H9 (cell line): Measurements from ENCODE around the gene SLC2A5. TPM values are rescaled to one million over a fixed set of nuclear protein-coding genes. Genes with fewer than 3 reads are reported as not detected.
A peak's percentile ranks its signal among the peaks of the same experiment; 100 is the strongest.

Source experiments
- DNase-seq: peaks from one replicate; pipeline ENCODE4 v3.0.0-alpha.2; 2017
- H2AFZ ChIP-seq: one replicate; pipeline ENCODE4 v1.6.1; 2013; ENCODE audit warnings: mild to moderate bottlenecking, low read length, control low read depth, moderate library complexity
- H2AK5ac ChIP-seq: 2 replicates; pipeline ENCODE4 v1.6.1; 2013; ENCODE audit warnings: low read length, control low read depth, mixed read lengths; ENCODE audit not compliant: insufficient read length
- H2BK120ac ChIP-seq: one replicate; pipeline ENCODE4 v1.6.1; 2013; ENCODE audit warnings: low read depth, mild to moderate bottlenecking, low read length, control low read depth, inconsistent platforms; ENCODE audit not compliant: poor library complexity, severe bottlenecking
- H2BK12ac ChIP-seq: 2 replicates; pipeline ENCODE4 v1.6.1; 2013; ENCODE audit warnings: low read length, control low read depth, mixed read lengths, low read depth; ENCODE audit not compliant: insufficient read length
- H2BK15ac ChIP-seq: 2 replicates; pipeline ENCODE4 v1.6.1; 2013; ENCODE audit warnings: low read depth, low read length, control low read depth
- H2BK20ac ChIP-seq: one replicate; pipeline ENCODE4 v1.6.1; 2013; ENCODE audit warnings: low read depth, mild to moderate bottlenecking, low read length, control low read depth, inconsistent platforms; ENCODE audit not compliant: poor library complexity, severe bottlenecking
- H2BK5ac ChIP-seq: 2 replicates; pipeline ENCODE4 v1.6.1; 2013; ENCODE audit warnings: low read length, control low read depth, mixed read lengths; ENCODE audit not compliant: insufficient read length
- H3K14ac ChIP-seq: 2 replicates; pipeline ENCODE4 v1.6.1; 2013; ENCODE audit warnings: low read length, control low read depth; ENCODE audit not compliant: insufficient read depth
- H3K18ac ChIP-seq: 2 replicates; pipeline ENCODE4 v1.6.1; 2013; ENCODE audit warnings: low read depth, mild to moderate bottlenecking, mixed read lengths, low read length, control low read depth; ENCODE audit not compliant: insufficient read length
- H3K23ac ChIP-seq: 2 replicates; pipeline ENCODE4 v1.6.1; 2013; ENCODE audit warnings: low read length, control low read depth, mixed read lengths, low read depth; ENCODE audit not compliant: insufficient read length
- H3K23me2 ChIP-seq: 2 replicates; pipeline ENCODE4 v1.6.1; 2013; ENCODE audit warnings: low read depth, mild to moderate bottlenecking, mixed read lengths, low read length, control low read depth; ENCODE audit not compliant: insufficient read length, poor library complexity, severe bottlenecking
- H3K27ac ChIP-seq: 2 replicates; pipeline ENCODE4 v1.5.1; 2013; ENCODE audit warnings: low read length, control low read depth, mixed read lengths, low read depth; ENCODE audit not compliant: insufficient read length
- H3K27me3 ChIP-seq: 2 replicates; pipeline ENCODE4 v1.6.1; 2013; ENCODE audit warnings: low read length, control low read depth, inconsistent platforms; ENCODE audit not compliant: insufficient read depth
- H3K4ac ChIP-seq: 2 replicates; pipeline ENCODE4 v1.6.1; 2013; ENCODE audit warnings: low read depth, mild to moderate bottlenecking, control low read depth, inconsistent platforms, low read length, moderate library complexity
- H3K4me1 ChIP-seq: 2 replicates; pipeline ENCODE4 v1.6.1; 2013; ENCODE audit warnings: low read length, control low read depth, inconsistent platforms; ENCODE audit not compliant: insufficient read depth
- H3K4me2 ChIP-seq: 2 replicates; pipeline ENCODE4 v1.6.1; 2013; ENCODE audit warnings: low read length, control low read depth, mixed read lengths; ENCODE audit not compliant: insufficient read length, insufficient read depth
- H3K56ac ChIP-seq: 2 replicates; pipeline ENCODE4 v1.6.1; 2013; ENCODE audit warnings: low read depth, mild to moderate bottlenecking, mixed read lengths, low read length, control low read depth; ENCODE audit not compliant: insufficient read length
- H3K79me1 ChIP-seq: 2 replicates; pipeline ENCODE4 v1.6.1; 2013; ENCODE audit warnings: low read depth, mild to moderate bottlenecking, moderate library complexity, low read length, control low read depth, inconsistent platforms; ENCODE audit not compliant: insufficient read depth, poor library complexity, severe bottlenecking
- H3K79me2 ChIP-seq: 2 replicates; pipeline ENCODE4 v1.6.1; 2013; ENCODE audit warnings: low read length, control low read depth, inconsistent platforms; ENCODE audit not compliant: insufficient read depth
- H3K9ac ChIP-seq: 2 replicates; pipeline ENCODE4 v1.6.1; 2013; ENCODE audit warnings: low read length, control low read depth, mixed read lengths; ENCODE audit not compliant: insufficient read length; ENCODE audit errors: extremely low read depth
- H3K9me3 ChIP-seq: one replicate; pipeline ENCODE4 v1.6.1; 2013; ENCODE audit warnings: low read depth, low read length, inconsistent platforms; ENCODE audit not compliant: control insufficient read depth
- H3T11ph ChIP-seq: one replicate; pipeline ENCODE4 v1.6.1; 2013; ENCODE audit warnings: mild to moderate bottlenecking, low read length, control low read depth, inconsistent platforms
- H4K20me1 ChIP-seq: one replicate; pipeline ENCODE4 v1.6.1; 2013; ENCODE audit not compliant: control insufficient read depth, insufficient read length, insufficient read depth
- H4K5ac ChIP-seq: 2 replicates; pipeline ENCODE4 v1.6.1; 2013; ENCODE audit warnings: low read depth, mild to moderate bottlenecking, mixed read lengths, low read length, control low read depth; ENCODE audit not compliant: insufficient read length
- H4K8ac ChIP-seq: replicated peaks from 2 replicates; pipeline ENCODE4 v1.6.1; 2013; ENCODE audit warnings: low read length, control low read depth, mixed read lengths, low read depth; ENCODE audit not compliant: insufficient read length
- H4K91ac ChIP-seq: 2 replicates; pipeline ENCODE4 v1.6.1; 2013; ENCODE audit warnings: low read depth, mild to moderate bottlenecking, moderate library complexity, mixed read lengths, low read length, control low read depth; ENCODE audit not compliant: insufficient read length
- H3K27ac Mint-ChIP-seq, 3 experiments: 2 replicates in 2 of 3; 3 replicates in 1 of 3; pipeline ENCODE4 v1.8.0; 2020 to 2021; ENCODE audit warnings: mixed read lengths in 3 of 3, mild to moderate bottlenecking in 1 of 3, moderate library complexity in 1 of 3
- H3K27me3 Mint-ChIP-seq: 2 replicates; pipeline ENCODE4 v1.8.0; 2021; ENCODE audit warnings: low read depth, mild to moderate bottlenecking, moderate library complexity, mixed read lengths
- H3K36me3 Mint-ChIP-seq, 3 experiments: 2 replicates in 2 of 3; 3 replicates in 1 of 3; pipeline ENCODE4 v1.8.0; 2020 to 2021; ENCODE audit warnings: low read depth in 3 of 3, mixed read lengths in 3 of 3; ENCODE audit not compliant: insufficient read depth in 1 of 3
- H3K4me1 Mint-ChIP-seq, 2 experiments: 2 replicates each; pipeline ENCODE4 v1.8.0; 2020; ENCODE audit warnings: mixed read lengths in 2 of 2
- H3K4me3 Mint-ChIP-seq, 2 experiments: 2 replicates in 1 of 2; 3 replicates in 1 of 2; pipeline ENCODE4 v1.8.0; 2020 to 2021; ENCODE audit warnings: mild to moderate bottlenecking in 2 of 2, mixed read lengths in 2 of 2, moderate library complexity in 1 of 2
- H3K9me3 Mint-ChIP-seq, 2 experiments: 2 replicates in 1 of 2; 3 replicates in 1 of 2; pipeline ENCODE4 v1.8.0; 2020; ENCODE audit warnings: mild to moderate bottlenecking in 2 of 2, mixed read lengths in 2 of 2, moderate library complexity in 1 of 2
- CTCF ChIP-seq: fragments of 200-600 bp; sonication (generic); conservative IDR thresholded peaks from 3 replicates; pipeline ENCODE4 v1.8.0; 2021; ENCODE audit warnings: antibody characterized with exemption, mild to moderate bottlenecking
- WGBS: extraction: QIAGEN DNeasy Blood & Tissue Kit; methylation state at CpG from one replicate; pipeline ENCODE4 v1.1.7; 2013; ENCODE audit warnings: missing lambda C conversion rate, low lambda C conversion rate, mixed read lengths; ENCODE audit not compliant: insufficient read length; ENCODE audit errors: extremely low coverage; 5-methylcytosine and 5-hydroxymethylcytosine counted together
- total RNA-seq: library from RNA; stranded (reverse); gene quantifications from 2 replicates; pipeline ENCODE4 v1.2.1, GENCODE V29; 2021

Gene SLC2A5
- total RNA-seq, 1 experiment from 2014 or later, result not detected

- Histone ChIP-seq H3K18ac (no peak overlapping the region), H3K9me3 (peaks cover 14% of the 10 kb centered on the region), H3K9ac (no peak overlapping the region), H3K4ac (no peak overlapping the region), H3K56ac (no peak overlapping the region), H2BK15ac (no peak overlapping the region), H3K4me1 (no peaks in the 10 kb centered on the region), H2BK12ac (no peak overlapping the region), H4K8ac (no peak overlapping the region), H3K27me3 (no peaks in the 10 kb centered on the region), H2AK5ac (no peak overlapping the region), H3K79me2 (no peaks in the 10 kb centered on the region), H3K23me2 (no peaks in the 10 kb centered on the region), H4K91ac (no peak overlapping the region), H3K23ac (no peak overlapping the region), H2BK120ac (no peak overlapping the region), H3K27ac (no peak overlapping the region), H3T11ph (no peak overlapping the region), H2AFZ (no peak overlapping the region), H4K5ac (no peak overlapping the region), H3K79me1 (no peaks in the 10 kb centered on the region), H2BK20ac (no peak overlapping the region), H3K14ac (no peak overlapping the region), H2BK5ac (no peak overlapping the region), H4K20me1 (no peaks in the 10 kb centered on the region), H3K4me2 (no peak overlapping the region)
- Mint-ChIP-seq H3K27me3 (peaks cover 8% of the 10 kb centered on the region), H3K36me3 (peaks cover 2 to 26% (median 6%) of the 10 kb centered on the region in 3 experiments; a peak in 5 of 7 replicates), H3K9me3 (peaks cover 29 to 37% of the 10 kb centered on the region in 2 experiments), H3K4me1 (peaks cover 10 to 11% of the 10 kb centered on the region in 2 experiments), H3K27ac (peak overlapping the region in 1 of 3 experiments; percentile 11; a peak in 3 of 7 replicates), H3K4me3 (no peak overlapping the region)
- WGBS, result no CpG with 5 or more reads among the region's 5 CpGs
- no peak for TF ChIP-seq CTCF
- DNase-seq, result no peak
Measured at GRCh38 chr1:9033363-9033762, 36.1 kb downstream of the SLC2A5 start.
